HG03565 (cell line): ENCODE results near the gene USH1C.

Experiments used
- ATAC-seq: cut with Tn5 transposase; IDR thresholded peaks from one replicate; pipeline ENCODE4 v1.9.1; 2021; ENCODE audit warnings: mild to moderate bottlenecking, moderate library complexity; ENCODE audit not compliant: unreplicated experiment

The USH1C gene

DNA sequence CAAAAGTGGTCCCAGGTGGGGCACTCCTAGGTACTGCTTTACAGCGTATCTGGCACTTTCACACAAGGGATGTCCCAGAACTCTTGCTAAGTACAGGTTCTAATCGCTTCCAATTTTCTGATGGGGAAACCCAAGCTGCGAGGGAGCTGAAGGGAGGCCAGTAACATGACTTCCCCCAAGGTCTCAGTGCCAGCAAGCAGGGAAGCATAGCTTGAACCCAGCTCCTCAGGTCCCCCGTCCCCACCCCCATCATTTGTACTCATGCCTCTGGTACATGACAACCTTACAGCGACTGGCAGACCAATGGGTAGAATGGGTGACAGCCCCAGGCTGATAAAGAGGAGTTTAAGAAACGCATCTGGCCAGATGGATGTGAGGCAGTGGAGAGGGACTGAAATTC, 66.9 kb downstream of the USH1C start:
- no peak for ATAC-seq

DNA sequence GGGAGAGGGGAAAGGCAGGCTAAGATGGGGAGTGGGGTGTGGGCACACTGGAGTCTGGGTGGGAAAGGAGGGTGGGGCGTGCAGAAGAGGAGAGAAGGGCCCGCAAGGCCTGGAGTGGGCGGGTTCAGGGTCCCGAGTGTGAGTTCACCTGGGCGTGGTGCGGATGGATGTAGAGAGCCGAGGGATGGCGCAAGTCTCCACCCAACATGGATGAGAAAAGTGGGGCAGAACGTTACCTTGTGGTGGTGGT, 67.2 kb downstream of the USH1C start:
- no peak for ATAC-seq

DNA sequence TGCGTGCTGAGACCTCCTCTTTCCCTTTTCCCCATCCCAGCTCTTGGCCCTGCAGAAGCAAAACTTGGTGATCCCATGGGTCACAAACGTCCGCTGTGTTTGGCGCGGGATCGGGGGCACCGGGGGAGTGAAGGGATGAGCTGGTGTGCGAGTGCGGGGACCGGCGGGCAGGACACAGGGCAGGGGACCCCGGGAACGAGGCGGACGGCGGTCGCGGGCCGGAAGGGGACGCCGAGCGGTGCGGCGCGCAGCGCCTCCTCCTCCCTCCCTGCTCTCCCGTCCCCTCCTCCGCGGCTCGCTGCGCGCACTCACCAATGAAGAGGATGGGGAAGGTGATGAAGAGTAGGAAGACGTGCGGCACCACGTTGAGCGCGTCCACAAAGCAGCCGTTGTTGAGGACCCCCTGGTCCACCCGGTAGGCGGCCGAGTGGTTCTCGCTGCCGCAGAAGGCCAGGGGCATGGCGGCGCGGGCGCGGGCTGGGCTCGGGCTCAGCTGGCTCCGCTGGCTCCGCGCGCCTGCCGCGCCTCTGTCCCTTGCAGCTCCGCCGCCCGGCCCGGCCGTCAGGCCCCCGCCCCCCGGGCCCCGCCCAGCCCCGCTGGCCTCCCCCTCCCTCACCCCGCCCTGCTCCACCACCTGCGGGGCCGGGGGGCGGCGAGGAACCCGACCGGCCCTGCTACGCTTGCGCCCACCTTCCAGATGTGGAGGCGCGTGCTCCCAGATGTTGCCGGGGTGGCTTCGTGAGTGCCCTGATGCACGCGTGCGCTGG, 67.7 kb downstream of the USH1C start, which contains the start of gene ABCC8:
Gene ABCC8 (minus strand): TSS at position 529 of the 767 bp plus-strand sequence. CDS start 69 bp downstream, at position 460.
- ATAC-seq = no peak

DNA sequence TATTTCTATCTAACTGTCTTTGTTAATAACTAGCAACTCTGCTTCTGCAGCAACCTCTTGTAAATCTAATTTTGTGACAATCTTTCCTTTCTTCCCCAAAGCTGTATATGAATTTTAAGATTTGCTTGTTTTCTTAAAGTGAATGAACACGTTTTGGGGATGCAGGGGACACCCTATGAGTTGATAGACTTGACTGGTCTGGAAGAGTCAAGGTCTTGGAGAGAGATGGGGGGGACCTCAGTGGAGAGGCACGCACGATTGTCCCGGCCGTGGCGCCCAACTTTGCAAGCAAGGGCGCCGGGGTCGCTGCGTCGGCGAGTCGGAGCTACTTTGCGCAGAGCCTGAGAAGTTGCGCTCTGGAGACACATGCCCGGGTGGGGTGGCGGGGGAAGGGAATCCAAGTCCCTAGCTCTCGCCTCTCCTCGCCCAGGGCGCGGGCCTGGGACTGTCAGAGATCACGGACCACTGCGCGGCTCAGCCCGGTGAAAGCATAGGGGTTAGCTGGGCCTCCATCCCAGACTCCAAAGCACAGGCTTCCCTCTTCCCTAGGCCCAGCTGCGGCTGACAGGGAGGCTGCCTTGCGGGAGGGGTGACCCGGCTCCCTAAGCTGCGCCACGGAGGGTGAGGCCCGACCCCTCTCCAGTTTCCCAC, 68.4 kb downstream of the USH1C start:
- ATAC-seq = no peak

DNA sequence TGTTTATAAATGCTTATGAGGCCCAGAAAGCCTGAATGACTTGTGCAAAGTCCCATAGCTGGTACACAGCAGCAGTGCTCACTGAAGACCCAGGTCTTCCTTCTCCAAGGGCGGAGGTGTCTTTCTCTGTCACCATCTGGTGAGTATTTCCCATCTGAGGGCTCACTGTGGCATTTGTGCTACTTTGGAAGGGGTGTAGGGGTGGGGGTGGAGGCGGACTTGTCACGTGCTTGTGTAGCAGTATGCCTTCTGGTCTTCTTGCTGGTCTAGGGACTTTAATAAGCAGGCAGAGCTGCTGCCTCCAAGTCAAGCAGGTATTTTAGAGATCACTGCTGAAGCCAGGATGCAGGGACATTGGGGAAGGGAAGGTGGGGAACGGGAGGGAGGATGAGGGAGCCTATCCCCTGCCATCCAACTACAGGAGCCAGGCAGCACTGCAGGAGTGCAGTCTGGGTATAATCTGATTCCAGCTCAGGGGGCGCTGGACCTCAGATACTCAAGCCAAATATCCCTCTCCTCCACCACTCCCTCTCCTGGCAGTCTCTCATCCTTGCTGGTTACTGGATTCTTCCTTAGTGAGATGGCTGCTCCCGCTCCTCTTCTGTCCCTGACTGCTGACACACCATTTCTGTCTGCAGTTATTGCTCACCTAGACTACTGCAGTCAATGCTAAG, 71.0 kb downstream of the USH1C start:
- ATAC-seq = no peak

DNA sequence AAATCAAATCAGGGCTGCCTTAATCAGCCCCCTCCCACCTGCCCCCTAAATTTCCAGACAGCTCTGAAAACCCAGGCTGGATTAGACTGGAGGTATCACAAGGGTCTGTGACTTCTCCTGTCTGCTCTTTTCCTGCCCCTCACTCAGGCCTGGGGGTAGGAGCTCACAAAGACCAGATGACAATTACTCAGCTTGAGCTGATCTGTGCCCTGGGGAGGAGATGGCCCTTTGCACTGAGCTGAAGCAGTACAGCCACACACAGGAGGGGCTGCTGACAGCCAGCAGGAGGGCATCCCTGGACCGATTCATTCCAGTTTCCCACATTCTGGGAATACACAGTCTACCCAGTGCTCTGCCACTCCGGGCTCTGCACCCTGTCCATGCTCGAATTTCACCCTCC, 71.7 kb downstream of the USH1C start:
- no peak for ATAC-seq

DNA sequence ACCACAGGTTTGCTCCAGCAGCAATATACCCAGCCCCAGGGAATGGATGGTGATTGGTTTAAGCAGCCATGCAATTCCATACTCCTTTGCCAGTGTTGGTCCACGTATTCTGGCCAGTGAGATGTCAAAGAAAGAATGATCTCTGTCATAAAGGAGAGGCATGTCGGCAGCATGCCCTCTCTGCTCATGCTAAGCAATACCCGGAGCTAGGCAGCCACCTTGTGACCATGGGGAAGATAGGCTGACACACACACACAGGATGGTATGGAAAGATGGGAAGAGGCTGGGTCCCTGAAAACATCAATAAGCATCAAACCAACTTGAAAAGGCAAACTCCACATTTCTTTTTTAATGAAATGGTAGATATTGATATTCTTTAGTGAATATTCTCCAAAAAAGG, 72.7 kb downstream of the USH1C start:
- ATAC-seq = no peak

DNA sequence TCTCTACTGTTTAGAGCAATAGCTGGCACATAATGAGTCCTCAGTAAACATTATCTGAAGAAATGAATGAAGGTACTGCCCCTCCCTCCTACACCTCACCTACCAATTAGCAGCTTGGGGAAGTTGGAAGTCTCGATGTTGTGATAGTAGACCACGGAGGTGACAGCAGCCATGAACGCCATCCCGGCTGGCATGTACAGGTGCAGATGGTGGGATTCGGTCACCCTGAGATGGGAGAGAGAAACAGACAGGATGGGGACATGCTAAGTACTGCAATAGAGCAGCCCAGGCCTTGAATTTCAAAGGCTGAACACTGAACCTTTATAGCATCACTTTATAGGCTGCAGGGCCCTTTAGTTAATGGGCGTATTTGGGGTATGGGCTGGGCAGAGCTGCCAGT, 74.2 kb downstream of the USH1C start:
- no peak for ATAC-seq

DNA sequence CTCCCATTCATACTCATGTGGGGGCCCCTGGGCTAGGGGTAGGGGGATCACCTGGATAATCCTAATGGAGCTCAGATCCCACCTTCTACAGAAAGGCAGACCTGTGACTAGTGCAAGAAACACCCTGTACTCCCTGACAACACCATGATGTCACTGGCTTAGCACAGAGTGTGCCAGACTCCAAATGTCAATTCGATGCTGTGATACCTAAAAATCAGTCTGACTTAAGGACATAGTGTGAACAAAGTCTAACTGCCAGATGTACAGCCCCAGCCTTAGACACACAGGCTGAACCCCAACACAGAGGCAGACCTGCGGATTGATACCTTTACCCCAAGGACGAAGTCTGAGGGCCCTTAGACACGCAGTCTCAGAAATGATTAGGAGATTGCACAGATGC, 76.1 kb downstream of the USH1C start:
- ATAC-seq = no peak

DNA sequence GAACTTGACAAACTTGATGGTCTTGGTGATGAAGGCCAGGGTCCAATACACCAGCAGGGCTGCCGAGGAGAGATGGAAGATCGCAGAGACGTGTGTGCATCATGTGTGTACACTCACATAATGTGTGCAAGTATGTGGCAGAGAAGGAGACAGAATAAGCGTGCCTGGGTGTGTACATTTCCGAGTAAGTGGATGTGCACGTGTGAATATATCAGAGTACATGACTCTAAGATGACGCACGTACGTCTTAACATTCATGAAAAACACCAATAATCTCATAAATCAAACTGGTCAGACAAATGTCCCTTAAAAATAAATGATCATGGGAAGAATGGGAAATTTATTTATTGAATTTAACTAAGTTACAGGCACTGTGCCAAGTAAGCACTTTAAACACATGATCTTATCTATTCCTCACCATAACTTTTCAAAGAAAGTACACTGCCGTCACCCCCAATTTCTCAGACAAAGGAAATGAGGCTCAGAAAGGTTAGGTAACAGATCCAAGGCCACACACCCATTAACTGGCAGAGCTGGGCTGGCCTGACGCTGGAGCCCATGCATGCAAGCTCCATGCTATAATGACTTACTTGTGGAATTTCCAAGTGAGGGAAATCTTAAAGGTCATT, 80.6 kb downstream of the USH1C start:
- no peak for ATAC-seq

DNA sequence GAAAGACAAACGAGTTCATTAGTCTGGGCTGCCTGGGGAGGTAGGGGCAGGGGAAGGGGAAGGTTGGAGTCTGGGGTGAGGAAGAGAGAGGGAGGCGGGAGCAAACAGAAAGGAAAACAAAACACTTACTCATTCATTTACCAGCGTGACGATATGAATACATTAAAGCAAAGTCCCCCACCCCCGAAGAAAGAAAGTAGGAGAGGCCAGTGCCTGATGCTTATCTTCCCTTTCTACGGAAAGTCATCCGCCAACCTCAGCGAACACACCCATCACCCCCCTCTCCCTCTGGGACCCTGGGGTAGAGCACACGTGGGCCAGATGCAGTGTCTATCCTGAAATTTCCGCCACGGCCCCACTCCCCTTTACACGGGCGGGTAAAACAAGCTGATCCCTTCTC, 81.3 kb downstream of the USH1C start:
- ATAC-seq = no peak

DNA sequence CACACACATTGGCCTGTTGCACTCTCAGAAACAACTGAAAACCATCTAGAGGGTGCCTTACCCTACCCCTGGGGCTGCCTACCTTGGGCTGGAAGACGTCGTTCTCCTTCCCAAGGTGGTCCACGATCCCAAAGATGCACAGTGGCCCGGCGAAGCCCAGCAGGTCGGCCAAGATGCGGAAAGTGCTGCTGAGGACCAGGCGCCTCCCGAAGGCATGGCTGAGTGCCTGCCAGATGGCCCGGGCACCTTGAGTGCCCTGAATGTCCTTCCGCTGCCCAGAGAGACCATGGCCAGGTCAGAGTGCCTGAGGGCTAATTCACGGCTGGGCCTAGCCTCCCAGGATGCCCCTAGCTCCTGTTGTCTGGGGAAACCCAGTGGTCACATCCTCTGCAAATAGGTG, 83.8 kb downstream of the USH1C start:
- no peak for ATAC-seq

DNA sequence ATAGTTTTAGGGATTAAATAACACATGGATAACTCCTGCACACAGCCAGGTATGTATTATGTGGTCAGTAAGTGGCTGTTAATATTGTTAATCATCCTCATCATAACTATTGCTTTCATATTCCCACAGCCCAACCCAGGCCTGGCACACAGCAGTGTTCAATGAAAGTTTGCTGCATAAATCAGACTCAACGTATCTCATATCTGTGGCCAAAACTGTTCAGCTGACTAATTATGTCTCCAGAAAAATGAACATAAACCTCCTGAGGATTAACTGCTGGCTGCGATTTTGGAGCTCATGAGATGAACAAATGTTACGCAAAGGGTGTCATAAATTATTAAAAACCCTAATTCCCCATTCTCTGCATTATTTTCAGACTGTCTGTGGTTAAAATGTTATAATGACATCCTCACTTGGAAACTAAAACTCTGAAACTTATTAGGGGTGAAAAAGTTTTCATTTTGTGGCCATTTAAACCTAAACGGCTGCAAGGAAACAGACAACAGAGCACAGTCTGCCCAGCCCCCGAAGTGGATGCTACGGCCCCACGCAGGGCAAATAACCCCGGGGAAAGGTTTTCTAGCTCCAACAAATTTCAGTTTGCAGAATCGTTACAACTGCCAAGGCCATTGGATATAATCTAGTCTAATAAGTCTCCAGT, 84.8 kb downstream of the USH1C start:
- no peak for ATAC-seq

DNA sequence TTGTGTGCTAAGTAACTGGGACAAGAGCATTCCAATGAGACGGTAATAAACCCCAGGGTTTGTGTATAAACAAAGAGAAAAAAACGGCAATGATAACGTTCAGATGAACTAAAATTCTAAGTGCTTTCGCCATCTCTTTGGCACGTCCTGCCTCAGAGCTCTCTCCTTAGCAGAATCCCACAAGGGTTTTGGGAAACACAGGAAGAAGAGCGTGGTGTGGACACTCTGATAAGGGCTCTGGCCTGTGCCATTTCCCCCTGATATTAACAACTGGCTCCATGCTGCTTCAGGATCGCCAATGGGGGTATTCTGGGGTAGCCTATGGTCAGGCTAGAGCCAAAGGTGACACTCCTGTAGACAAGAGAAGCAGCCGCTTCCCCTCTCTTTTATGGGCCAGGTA, 85.9 kb downstream of the USH1C start:
- ATAC-seq = no peak

DNA sequence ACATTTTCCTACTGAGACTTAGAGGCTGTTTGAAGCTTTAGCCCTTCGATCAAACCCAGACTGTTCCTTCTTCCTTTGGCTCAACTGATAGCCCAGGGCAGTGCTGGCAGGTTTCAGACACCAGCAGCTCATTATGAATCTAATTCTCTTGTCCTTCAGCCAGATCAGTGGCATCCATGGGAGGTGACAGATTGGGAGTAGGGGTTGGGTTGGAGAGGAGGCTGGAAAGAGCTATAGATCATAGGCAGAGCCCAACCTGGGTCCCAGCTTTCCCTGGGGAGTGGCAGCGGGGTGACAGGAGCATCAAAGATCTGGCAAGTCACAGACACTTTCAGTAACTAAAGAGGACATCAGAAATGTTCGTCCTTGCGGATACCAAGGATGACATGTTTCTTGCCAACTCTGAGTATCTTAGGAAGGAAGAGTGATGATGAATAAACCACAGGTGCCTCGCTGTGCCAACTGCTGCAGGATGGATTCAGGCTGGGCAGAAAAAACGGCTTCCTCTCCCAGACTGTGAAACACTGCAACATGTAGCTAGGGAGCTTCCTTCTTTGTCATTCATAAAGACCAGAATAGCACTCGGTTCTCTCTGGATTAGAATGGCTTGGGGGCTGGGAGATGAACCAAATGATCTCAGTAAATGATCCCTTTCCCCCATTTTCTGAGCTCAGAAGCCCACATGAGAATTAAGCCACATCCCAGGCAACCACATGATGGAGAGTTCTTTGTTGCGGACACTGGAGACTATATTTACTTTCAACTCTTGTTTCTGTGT, 86.6 kb downstream of the USH1C start:
- no peak for ATAC-seq

DNA sequence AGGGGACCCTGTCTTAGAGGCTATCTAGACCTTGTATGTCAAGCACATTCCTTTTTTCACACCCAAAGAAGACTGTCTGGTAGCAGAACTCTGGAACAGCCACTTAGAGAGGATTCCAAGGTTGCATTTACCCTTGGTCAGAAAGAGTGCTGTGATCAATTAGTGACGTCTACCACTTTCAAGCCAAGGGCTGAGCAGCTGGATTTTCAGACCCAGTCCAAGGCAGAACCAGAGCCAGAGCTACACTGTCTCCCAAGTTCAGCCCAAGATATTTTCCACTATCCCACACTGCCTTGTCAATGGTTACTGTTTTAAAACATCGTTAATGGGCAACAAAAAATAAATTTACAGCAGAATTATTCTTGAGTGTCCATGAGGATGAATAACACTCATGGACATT, 91.5 kb downstream of the USH1C start:
- no peak for ATAC-seq

DNA sequence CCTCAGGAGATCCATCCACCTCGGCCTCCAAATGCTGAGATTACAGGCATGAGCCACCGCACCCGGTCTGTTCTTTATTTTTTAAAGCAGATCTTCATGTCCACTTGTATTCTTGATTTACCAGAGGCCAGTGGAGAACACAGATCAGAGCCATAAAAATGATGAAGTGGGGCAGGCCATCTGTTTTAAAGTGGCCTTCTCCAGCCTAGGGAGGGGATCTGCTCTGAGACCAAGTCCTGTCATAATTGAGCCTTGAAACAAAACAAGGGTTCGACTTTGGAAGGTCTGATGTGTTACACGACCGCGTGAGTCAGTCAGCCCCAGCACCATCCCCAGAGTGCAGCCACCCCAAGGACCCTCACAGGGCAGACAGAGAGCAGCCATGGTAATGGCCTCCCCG, 95.1 kb downstream of the USH1C start:
- ATAC-seq = no peak

DNA sequence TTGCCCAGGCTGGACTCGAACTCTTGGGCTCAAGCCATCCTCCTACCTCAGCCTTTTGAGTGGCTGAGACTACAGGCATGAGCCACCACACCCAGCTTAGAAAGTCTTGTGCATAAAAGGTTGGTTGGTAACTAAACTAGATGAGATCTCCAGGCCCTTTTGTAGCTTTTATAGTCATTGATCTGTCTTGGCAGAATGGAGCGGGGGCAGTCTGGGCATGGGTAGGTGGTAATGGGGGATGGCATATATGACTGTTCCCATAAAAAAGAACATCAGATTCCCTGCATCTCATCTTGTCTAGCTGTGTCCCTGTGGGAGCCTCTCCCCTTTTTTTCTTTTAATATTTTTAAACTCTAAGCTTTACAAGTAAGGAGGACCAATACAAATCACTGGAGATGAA, 97.7 kb downstream of the USH1C start:
- no peak for ATAC-seq

DNA sequence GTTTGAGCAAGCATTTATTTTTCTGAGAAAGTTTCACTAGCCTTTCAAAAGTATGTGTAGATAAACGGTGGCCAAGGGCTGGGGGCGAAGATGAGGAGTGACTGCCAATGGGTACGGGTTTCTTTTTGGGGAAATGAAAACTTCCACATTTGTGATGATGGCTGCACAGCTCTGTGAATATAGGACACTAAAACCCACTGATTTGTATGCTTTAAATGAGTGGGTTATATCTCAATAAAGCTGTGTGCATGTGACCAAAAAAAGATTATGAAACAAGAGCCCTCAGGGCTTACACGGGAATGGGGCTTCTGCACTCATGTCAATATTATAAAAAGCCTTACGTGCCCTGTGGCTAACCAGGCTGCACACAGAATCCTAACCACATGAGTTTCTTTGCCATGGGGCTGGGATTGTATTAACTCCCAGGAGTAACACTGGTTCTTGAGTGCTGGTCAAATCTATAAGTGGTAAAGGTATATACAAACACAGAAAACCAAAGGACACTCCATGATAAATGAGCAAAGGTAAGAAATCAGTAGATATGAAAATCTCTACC, 98.9 kb downstream of the USH1C start:
- no peak for ATAC-seq

DNA sequence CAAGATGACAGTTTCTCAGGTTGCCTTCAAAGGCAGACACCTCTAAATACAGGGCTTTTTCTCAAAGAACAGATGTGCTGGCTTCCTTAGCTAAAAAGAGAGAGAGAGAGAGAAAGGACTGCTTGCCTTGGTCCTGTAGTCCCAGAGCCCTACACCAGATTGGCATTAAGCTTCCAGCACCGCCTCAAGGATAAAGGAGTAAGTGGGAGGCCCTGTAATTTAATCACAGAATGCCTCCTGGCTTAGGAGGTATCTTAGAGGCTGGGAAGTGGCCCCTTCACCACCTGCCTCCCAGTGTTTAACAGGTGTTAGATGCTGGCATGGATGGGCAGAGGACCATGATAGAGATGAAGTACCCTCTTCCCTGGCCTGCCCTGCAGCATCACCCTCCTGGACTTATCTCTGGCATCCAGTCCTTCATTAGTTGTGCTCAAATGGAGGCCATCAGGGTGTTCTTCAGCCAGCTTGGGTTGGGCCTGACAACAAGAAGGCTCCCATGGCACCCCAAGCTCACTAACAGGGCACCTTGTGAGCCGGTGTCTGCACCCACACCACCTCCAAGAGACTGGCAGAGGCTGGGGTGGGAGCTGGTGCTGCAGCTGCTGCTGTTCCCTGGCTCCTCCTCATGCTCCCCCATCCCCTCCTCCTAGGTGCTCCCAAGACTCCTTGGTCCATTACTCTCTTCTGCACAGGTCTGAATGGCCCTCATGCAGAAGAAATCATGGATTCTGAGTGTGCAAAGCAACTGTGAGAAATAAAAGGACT, 100.1 kb downstream of the USH1C start:
- ATAC-seq = no peak
